Esophagus muscularis mucosa (tissue), 4 donors: ENCODE results near the gene AIP. TPM values are rescaled to one million over a fixed set of nuclear protein-coding genes. Genes with fewer than 3 reads are reported as not detected.

ENCODE experiments used
- DNase-seq: peaks from one replicate; pipeline ENCODE4 v3.0.0-alpha.2; 2017; ENCODE audit errors: extremely low spot score
- H3K27ac ChIP-seq, 4 donors: fragments of 200-600 bp; sonication (generic); replicated peaks in 1 of 4; 1 replicate in 3 of 4; 2 replicates in 1 of 4; pipeline ENCODE4 v1.5.1; 2016 to 2019; ENCODE audit warnings: mild to moderate bottlenecking in 1 of 4
- H3K27me3 ChIP-seq, 4 donors: fragments of 200-600 bp; sonication (generic); one replicate each; pipeline versions ENCODE4 v1.5.1 to v1.6.0; 2016 to 2019
- H3K36me3 ChIP-seq, 4 donors: fragments of 200-600 bp; sonication (generic); one replicate each; pipeline ENCODE4 v1.5.1; 2016 to 2019
- H3K4me1 ChIP-seq, 4 donors: fragments of 200-600 bp; sonication (generic); one replicate each; pipeline ENCODE4 v1.5.1; 2016 to 2019
- H3K4me3 ChIP-seq, 4 donors: fragments of 200-600 bp; sonication (generic); 1 replicate in 2 of 4; 2 replicates in 2 of 4; pipeline ENCODE4 v1.5.1; 2016 to 2019; ENCODE audit warnings: mild to moderate bottlenecking in 4 of 4, moderate library complexity in 1 of 4
- H3K9me3 ChIP-seq, 4 donors: fragments of 200-600 bp; sonication (generic); 1 replicate in 3 of 4; 2 replicates in 1 of 4; pipeline ENCODE4 v1.5.1; 2016 to 2019
- EP300 ChIP-seq: sonication (generic); formaldehyde crosslinking; IDR thresholded peaks from one replicate; pipeline ENCODE4 v1.6.1; 2017; ENCODE audit warnings: antibody characterized with exemption
- POLR2A ChIP-seq: fragments of 450-650 bp; IDR thresholded peaks from one replicate; pipeline ENCODE4 v1.6.1; 2017; ENCODE audit warnings: antibody characterized with exemption, moderate library complexity, mild to moderate bottlenecking, low read depth
- POLR2AphosphoS5 ChIP-seq, 2 donors: sonication (generic); formaldehyde crosslinking; IDR thresholded peaks; one replicate each; pipeline ENCODE4 v1.6.1; 2017; ENCODE audit warnings: antibody characterized with exemption in 2 of 2
- WGBS: methylation state at CpG from one replicate; pipeline ENCODE4 v1.1.5; 2018; 5-methylcytosine and 5-hydroxymethylcytosine counted together
- intact Hi-C: fragments of 100-400 bp; cut with DNase I; formaldehyde crosslinking; loops from one replicate; pipeline ENCODE4 v1.15.1; 2023
- total RNA-seq, 4 donors: library from RNA; depleted of rRNA; stranded (reverse); fragments of >200 nt; gene quantifications; one replicate each; pipeline versions ENCODE4 v1.1.0 to v1.2.1, GENCODE V29; 2016
- TF ChIP-seq, protein P1 (sequence below), 3 experiments: fragments of 200-600 bp in 2 of 3; fragments of 450-650 bp in 1 of 3; sonication (generic) in 2 of 3; IDR thresholded peaks; one replicate each; pipeline ENCODE4 v1.5.1; 2017 to 2019; ENCODE audit warnings: antibody characterized with exemption in 3 of 3, mild to moderate bottlenecking in 2 of 3, moderate library complexity in 1 of 3

The AIP gene
- total RNA-seq, 4 donors from 2014 or later = 68.1 to 121 (median 108) TPM

DNA sequence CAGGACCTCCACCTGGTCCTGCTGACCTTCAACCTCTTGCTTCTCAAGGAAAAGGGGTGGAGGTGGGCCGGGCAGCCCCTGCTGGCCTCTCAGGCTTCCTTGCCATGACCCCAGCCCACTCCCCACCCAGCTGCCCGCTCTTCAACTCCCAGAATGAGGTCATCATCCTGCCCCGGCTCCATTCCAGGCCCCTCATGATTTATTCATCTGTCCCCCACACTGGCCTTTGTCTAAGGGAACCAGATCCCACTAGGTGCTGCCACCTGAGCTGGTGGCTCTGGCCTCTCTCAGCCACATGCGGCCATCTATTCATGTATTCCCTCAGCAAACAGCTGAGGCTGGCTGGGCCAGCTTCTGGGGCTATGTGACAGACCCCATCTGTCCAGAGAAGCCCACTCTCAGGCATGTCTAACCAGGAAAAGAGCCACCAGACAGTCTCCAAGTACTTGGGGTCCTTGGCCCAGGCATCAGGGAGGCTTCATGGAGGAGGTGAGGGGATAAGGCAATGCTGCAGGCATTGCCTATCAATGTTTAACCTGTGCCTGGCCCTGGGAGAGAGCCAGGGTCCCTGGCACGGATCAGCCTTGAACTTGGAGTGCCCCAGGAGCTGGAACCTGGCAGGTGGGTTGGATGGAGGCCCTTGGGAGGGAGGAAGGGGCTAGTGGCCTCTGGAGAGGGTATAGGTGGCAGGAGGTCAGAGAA, 42.6 kb downstream of the AIP start:
- H3K27me3 ChIP-seq = peaks cover 0 to 30% (median 0%) of the 10 kb centered on the region in 4 donors
- H3K36me3 ChIP-seq = no peaks in the 10 kb centered on the region
- no peak overlapping the region for H3K4me3 ChIP-seq
- DNase-seq = no peak
- no peak for TF ChIP-seq EP300
- H3K27ac ChIP-seq = no peak overlapping the region
- no peaks in the 10 kb centered on the region for H3K4me1 ChIP-seq
- 81% methylated on average over 5 of the region's 5 CpGs for WGBS
- no peaks in the 10 kb centered on the region for H3K9me3 ChIP-seq
- intact Hi-C loops = no loop called here

DNA sequence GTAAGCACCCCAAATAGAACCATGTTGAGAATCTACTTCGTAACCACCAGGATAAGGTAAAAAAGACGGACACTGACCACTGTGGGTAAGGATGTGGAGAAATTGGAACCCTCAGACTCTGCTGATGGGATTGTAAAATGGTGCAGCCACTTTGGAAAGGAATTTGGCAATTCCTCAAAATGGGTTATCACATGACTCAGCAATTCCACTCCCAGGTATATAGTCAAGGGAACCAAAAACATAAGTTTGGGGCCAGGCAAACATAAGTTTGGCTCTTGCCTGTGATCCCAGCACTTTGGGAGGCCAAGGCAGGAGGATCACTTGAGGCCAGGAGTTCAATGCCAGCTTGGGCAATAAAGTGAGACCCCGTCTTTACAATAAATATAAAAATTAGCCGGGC, 45.5 kb downstream of the AIP start:
- intact Hi-C loops = no loop called here
- H3K9me3 ChIP-seq = no peaks in the 10 kb centered on the region

DNA sequence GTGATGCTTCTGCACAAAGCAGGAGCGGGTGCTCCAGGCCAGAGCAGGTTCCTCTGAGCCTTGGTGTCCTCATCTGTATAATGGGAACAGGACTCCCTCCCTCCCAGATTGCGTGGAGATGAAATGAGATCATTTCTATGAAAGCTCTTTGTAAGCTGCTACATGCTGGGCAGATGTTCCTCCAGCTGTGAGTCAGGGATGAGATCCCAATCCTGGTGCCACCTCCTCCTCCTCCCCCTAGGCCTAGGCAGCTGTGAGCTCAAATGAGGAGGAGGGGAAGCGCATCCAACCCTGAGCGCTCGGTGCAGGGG, 47.4 kb downstream of the AIP start:
- no peak for DNase-seq
- intact Hi-C loops = no loop called here
- H3K36me3 ChIP-seq = no peaks in the 10 kb centered on the region
- no peak overlapping the region for H3K27ac ChIP-seq
- H3K9me3 ChIP-seq = no peaks in the 10 kb centered on the region
- H3K27me3 ChIP-seq = peaks cover 0 to 6% (median 0%) of the 10 kb centered on the region in 4 donors
- TF ChIP-seq EP300 = no peak
- H3K4me1 ChIP-seq = no peaks in the 10 kb centered on the region
- 92% methylated on average over 2 of the region's 5 CpGs for WGBS
- H3K4me3 ChIP-seq = no peak overlapping the region

More for the DNA sequence above, 45.5 kb downstream of the AIP start:
- Histone ChIP-seq H3K27me3 (peaks cover 0 to 22% (median 0%) of the 10 kb centered on the region in 4 donors), H3K4me1 (no peaks in the 10 kb centered on the region), H3K36me3 (no peaks in the 10 kb centered on the region), H3K27ac (no peak overlapping the region), H3K4me3 (no peak overlapping the region)
- TF ChIP-seq, protein P1, sequence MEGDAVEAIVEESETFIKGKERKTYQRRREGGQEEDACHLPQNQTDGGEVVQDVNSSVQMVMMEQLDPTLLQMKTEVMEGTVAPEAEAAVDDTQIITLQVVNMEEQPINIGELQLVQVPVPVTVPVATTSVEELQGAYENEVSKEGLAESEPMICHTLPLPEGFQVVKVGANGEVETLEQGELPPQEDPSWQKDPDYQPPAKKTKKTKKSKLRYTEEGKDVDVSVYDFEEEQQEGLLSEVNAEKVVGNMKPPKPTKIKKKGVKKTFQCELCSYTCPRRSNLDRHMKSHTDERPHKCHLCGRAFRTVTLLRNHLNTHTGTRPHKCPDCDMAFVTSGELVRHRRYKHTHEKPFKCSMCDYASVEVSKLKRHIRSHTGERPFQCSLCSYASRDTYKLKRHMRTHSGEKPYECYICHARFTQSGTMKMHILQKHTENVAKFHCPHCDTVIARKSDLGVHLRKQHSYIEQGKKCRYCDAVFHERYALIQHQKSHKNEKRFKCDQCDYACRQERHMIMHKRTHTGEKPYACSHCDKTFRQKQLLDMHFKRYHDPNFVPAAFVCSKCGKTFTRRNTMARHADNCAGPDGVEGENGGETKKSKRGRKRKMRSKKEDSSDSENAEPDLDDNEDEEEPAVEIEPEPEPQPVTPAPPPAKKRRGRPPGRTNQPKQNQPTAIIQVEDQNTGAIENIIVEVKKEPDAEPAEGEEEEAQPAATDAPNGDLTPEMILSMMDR (IDR thresholded peaks at IDR 0.05) = no peak
- WGBS = 89% methylated on average over 4 of the region's 4 CpGs
- no peak for DNase-seq

DNA sequence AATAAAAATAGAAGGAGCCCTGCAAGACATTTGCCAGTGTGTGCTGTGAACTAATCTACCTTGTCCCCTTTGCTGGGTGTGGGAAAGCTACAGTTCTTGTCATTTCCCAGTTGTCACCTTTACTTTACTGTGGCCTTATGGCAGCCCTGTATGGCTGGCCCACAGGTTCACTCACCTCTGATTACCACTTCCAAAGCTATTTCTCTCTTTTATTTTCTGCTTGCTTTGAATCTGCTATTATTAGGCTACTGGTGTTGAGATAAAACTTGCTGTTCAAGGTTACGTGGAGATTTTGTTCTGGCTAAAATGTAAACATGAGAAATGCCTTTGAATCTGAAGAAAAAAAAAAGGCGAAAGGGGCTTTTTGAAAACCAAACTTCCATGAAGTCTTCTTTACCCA, 50.1 kb downstream of the AIP start:
- no peaks in the 10 kb centered on the region for H3K36me3 ChIP-seq
- H3K27ac ChIP-seq = no peak overlapping the region
- no peaks in the 10 kb centered on the region for H3K4me1 ChIP-seq
- no peak overlapping the region for H3K4me3 ChIP-seq
- TF ChIP-seq, protein P1 (IDR thresholded peaks at IDR 0.05) = no peak
- TF ChIP-seq POLR2A (no peak), EP300 (no peak), POLR2AphosphoS5 (IDR thresholded peaks at IDR 0.05) (no peak)
- H3K9me3 ChIP-seq = no peaks in the 10 kb centered on the region
- intact Hi-C loops = no loop called here
- no peak for DNase-seq
- peaks cover 0 to 3% (median 0%) of the 10 kb centered on the region in 4 donors for H3K27me3 ChIP-seq
- 72% methylated on average over 2 of the region's 2 CpGs for WGBS

DNA sequence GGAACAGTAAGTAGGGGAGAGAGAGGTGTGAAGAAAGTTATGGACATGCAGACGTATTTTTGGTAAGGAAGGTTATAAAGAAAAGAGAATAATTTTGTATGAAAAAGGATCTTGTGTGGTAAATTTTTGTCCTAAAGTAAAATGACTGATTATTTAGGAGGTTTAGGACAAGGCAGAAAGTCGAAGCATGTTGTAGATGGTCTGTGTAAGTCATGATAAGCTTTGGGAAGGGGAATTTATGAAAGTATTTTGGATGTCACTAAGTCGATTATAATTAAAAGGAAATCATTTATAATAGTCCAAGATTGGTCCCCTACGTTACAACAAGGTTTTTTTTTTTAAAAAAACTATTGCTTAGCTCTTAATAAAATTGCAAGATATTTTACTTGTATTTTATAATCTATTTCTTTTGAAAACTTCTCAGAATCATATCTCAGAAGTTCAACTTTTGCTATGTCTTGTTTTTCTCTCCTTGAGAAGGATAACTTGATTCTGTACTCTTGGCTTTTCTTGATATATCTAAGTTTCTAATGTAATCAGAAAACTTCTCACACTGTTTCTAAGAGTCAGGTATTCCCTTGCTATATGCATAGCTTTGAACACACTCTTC, 51.3 kb downstream of the AIP start:
- no peak overlapping the region for H3K4me3 ChIP-seq
- TF ChIP-seq POLR2AphosphoS5 (IDR thresholded peaks at IDR 0.05) (no peak), EP300 (no peak), POLR2A (no peak)
- TF ChIP-seq, protein P1 (IDR thresholded peaks at IDR 0.05) = no peak
- intact Hi-C loops = no loop called here
- no peaks in the 10 kb centered on the region for H3K9me3 ChIP-seq
- no peak for DNase-seq
- no peak overlapping the region for H3K27ac ChIP-seq
- H3K4me1 ChIP-seq = no peaks in the 10 kb centered on the region
- no peaks in the 10 kb centered on the region for H3K36me3 ChIP-seq
- H3K27me3 ChIP-seq = peaks cover 0 to 3% (median 0%) of the 10 kb centered on the region in 4 donors
- WGBS = 36% methylated on average over 4 of the region's 4 CpGs

DNA sequence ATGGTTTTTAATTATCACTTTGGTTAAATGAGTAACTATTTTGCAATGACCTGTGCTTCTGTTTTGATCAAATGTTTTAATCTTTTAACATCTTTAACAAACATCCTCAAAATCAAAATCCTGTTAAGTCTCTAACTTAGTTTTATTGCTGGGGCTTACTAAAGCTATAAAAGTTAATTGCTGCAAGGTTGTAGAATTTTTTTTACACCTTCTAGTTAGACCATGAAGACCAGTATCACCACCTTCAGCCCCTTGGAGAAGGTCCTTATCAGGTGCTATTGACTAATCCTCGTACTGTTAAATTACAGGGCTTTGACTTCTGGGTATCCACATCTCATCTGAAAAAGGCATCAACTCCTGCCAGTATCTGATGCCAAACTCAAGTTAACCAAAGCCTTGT, 52.7 kb downstream of the AIP start:
- TF ChIP-seq POLR2A (no peak), POLR2AphosphoS5 (IDR thresholded peaks at IDR 0.05) (no peak), EP300 (no peak)
- TF ChIP-seq, protein P1 (IDR thresholded peaks at IDR 0.05) = no peak
- H3K27me3 ChIP-seq = no peaks in the 10 kb centered on the region
- H3K27ac ChIP-seq = no peak overlapping the region
- 82% methylated on average over 1 of the region's 1 CpG for WGBS
- H3K9me3 ChIP-seq = no peaks in the 10 kb centered on the region
- no peaks in the 10 kb centered on the region for H3K36me3 ChIP-seq
- no peak overlapping the region for H3K4me3 ChIP-seq
- no peak for DNase-seq
- intact Hi-C loops = no loop called here
- H3K4me1 ChIP-seq = no peaks in the 10 kb centered on the region
